CD8-positive, alpha-beta memory T cell (primary cell): Measurements from ENCODE around the gene B4GALT3. TPM values are rescaled to one million over a fixed set of nuclear protein-coding genes. Genes with fewer than 3 reads are reported as not detected.
A peak's percentile ranks its signal among the peaks of the same experiment; 100 is the strongest.

Source experiments
- CTCF ChIA-PET: fragments of 350-600 bp; sonication (Branson Sonifier 250); formaldehyde crosslinking; loops from one replicate; lab custom pipeline; 2021; ENCODE audit warnings: antibody characterized with exemption; lab: Charles Lee
- POLR2A ChIA-PET: fragments of 350-600 bp; sonication (Branson Sonifier 250); formaldehyde crosslinking; loops from one replicate; lab custom pipeline; 2021; ENCODE audit warnings: antibody characterized with exemption; lab: Charles Lee
- DNase-seq, 5 donors: peaks; one replicate each; pipeline versions ENCODE4 v3.0.0 to v3.0.0-alpha.2; 2020 to 2022; ENCODE audit warnings: mixed read lengths in 1 of 5
- H3K27ac ChIP-seq: one replicate; pipeline ENCODE4 v1.7.0; 2013; ENCODE audit warnings: low read depth, mild to moderate bottlenecking, low read length, moderate library complexity
- H3K27me3 ChIP-seq: 2 replicates; pipeline ENCODE4 v1.7.0; 2013; ENCODE audit warnings: low read length, mild to moderate bottlenecking; ENCODE audit not compliant: insufficient read depth, poor library complexity, severe bottlenecking
- H3K36me3 ChIP-seq: 2 replicates; pipeline ENCODE4 v1.7.0; 2013; ENCODE audit warnings: mild to moderate bottlenecking, low read length, moderate library complexity; ENCODE audit not compliant: insufficient read depth
- H3K4me1 ChIP-seq: 2 replicates; pipeline ENCODE4 v1.7.0; 2013; ENCODE audit warnings: mild to moderate bottlenecking, low read length, moderate library complexity; ENCODE audit not compliant: insufficient read depth
- H3K4me3 ChIP-seq: 2 replicates; pipeline ENCODE4 v1.7.0; 2013; ENCODE audit warnings: mild to moderate bottlenecking, low read length
- H3K9me3 ChIP-seq: 2 replicates; pipeline ENCODE4 v1.7.0; 2013; ENCODE audit warnings: mild to moderate bottlenecking, low read length
- H3K27ac Mint-ChIP-seq, 8 donors: one replicate each; pipeline ENCODE4 v1.8.0; 2020 to 2021; ENCODE audit warnings: mixed read lengths in 8 of 8, mild to moderate bottlenecking in 6 of 8, inconsistent platforms in 3 of 8, moderate library complexity in 3 of 8
- H3K27me3 Mint-ChIP-seq, 2 donors: one replicate each; pipeline ENCODE4 v1.8.0; 2020 to 2021; ENCODE audit warnings: mixed read lengths in 2 of 2, mild to moderate bottlenecking in 1 of 2, moderate library complexity in 1 of 2
- H3K36me3 Mint-ChIP-seq, 3 donors: one replicate each; pipeline ENCODE4 v1.8.0; 2020 to 2021; ENCODE audit warnings: mixed read lengths in 3 of 3, inconsistent platforms in 1 of 3, mild to moderate bottlenecking in 1 of 3
- H3K4me1 Mint-ChIP-seq, 3 donors: one replicate each; pipeline ENCODE4 v1.8.0; 2020 to 2021; ENCODE audit warnings: mixed read lengths in 3 of 3, inconsistent platforms in 1 of 3, mild to moderate bottlenecking in 1 of 3
- H3K4me3 Mint-ChIP-seq, 7 donors: one replicate each; pipeline ENCODE4 v1.8.0; 2020 to 2021; ENCODE audit warnings: mixed read lengths in 7 of 7, mild to moderate bottlenecking in 6 of 7, moderate library complexity in 4 of 7, inconsistent platforms in 2 of 7
- H3K9me3 Mint-ChIP-seq, 5 donors: one replicate each; pipeline ENCODE4 v1.8.0; 2020 to 2022; ENCODE audit warnings: mixed read lengths in 5 of 5, mild to moderate bottlenecking in 3 of 5, moderate library complexity in 2 of 5, inconsistent platforms in 1 of 5
- polyA plus RNA-seq: library from polyadenylated mRNA; unstranded; fragments of 300-500 nt; fragmentation: Illumina TruSeq; gene quantifications from one replicate; pipeline ENCODE4 v1.2.3, GENCODE V29; 2021
- total RNA-seq, 2 experiments: library from RNA; stranded (reverse); gene quantifications; one replicate each; pipeline ENCODE4 v1.2.3, GENCODE V29; 2021

The B4GALT3 gene
- total and polyA plus RNA-seq, 3 experiments from 2014 or later = 58.9 to 60.9 (median 59.4) TPM

DNA sequence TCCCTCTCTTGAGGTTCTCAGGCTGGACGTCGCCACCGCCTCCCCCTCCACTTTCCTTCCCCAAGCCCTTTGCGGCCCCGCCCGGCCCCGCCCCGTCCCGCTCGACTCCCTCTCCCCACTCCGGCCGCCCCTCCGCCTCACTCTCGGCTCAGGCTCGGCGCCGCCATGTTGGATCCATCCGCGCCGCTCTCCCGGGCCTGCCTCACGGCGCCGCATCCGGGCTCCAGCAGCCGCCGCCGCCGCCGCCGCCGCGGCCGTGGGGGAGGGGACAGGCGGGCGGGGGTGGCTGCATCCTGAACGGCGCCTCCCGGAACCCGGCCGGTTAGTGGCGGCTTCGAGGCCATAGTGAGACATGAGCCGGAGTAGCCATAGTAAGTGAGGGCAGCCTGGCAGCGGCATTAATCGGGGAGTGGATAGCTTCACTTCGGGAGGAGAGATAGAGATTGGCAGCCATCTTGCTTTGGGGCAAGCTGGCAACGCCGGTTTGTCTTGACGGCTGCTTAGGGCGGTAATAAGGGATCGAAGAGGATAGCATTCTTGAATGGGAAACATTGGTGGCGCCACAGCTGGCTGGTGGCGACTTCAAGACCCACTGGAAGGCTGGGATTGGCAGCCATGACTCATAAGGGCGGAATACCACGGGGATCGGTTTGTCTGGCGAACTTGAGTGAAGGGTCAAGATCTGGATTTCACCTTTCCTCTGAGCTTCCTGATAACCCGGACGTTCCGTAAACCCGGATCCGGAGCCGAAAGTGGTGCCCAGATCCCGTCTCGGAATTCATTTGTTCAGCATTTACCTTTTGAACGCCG, 44.7 kb downstream of the B4GALT3 start, which contains the start of gene DEDD:
Gene DEDD (minus strand): TSS at position 258 of the 810 bp plus-strand sequence. CDS start 8,205 bp downstream, outside the sequence.
- H3K4me3 ChIP-seq = peak within 1 kb of the TSS; percentile 98
- no peaks in the 10 kb centered on the region for H3K27me3 ChIP-seq
- peaks cover 11% of the 10 kb centered on the region for H3K36me3 ChIP-seq
- no peaks in the 10 kb centered on the region for H3K27me3 Mint-ChIP-seq
- H3K4me1 Mint-ChIP-seq = peaks cover 33 to 46% (median 44%) of the 10 kb centered on the region in 3 donors
- peaks cover 0 to 31% (median 0%) of the 10 kb centered on the region in 3 donors for H3K36me3 Mint-ChIP-seq
- CTCF ChIA-PET = interaction anchor here (0.8 to 3.3 kb wide), 14 partner anchors 11 to 93 kb away, joined by 3 to 9 read pairs (median 4); partner anchors contain the start of genes NIT1, PFDN2, PPOX and TOMM40L
- H3K27ac Mint-ChIP-seq = peak within 1 kb of the TSS in 4 of 8 donors; percentile 91 to 98 (median 96)
- H3K9me3 Mint-ChIP-seq = no peaks in the 10 kb centered on the region
- peak within 1 kb of the TSS; percentile 84 for H3K27ac ChIP-seq
- H3K4me3 Mint-ChIP-seq = no peak within 1 kb of the TSS
- H3K9me3 ChIP-seq = no peaks in the 10 kb centered on the region
- DNase-seq = peak; percentile 84 to 95 (median 91)
- POLR2A ChIA-PET = interaction anchor here (0.8 to 2.7 kb wide), 9 partner anchors 15 to 95 kb away, joined by 3 to 19 read pairs (median 5); partner anchors contain the start of genes NDUFS2, NIT1, PFDN2 and TOMM40L
- peaks cover 35% of the 10 kb centered on the region for H3K4me1 ChIP-seq

DNA sequence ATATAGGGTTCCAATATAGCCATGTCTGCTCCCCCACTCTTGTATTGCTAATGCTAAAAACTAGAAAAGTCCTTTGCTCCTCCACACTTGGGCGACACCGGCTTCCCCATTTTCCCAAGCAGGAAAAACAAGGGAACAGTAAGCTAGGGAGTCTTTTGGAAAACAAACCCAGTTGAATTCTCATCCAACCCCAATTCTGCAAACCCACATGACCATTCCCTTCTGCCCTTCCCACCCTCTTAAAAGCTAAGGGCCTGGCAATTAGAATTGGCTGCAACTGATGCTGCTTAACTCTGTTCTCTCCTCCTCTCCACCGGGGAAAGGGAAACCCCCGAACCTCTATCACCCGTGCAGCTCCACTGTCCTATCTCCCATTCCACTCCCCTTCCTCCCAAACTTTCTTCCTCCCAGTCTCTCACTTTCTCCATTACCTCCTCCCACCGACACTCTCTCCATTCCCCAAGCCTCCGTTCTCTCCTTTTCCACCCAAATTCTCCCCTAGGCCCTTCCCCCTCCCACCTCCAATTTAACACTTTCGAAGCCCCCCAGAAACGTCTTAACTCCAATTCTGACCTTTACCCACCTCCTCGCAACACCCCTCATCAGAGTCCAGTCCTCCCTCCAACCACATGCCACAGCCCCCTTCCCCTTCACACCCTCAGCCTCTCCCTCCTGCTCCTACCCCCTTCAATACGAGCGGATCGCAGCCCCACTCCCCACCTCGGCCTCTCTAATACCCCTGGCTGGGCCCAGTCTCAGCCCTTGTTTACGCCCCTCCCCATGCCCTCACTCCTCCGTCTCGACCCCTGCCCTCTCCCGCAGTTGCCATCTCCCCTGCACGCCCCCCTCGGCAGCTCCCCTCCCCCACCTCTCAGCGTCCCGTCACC, 45.5 kb downstream of the B4GALT3 start:
- Histone ChIP-seq H3K27me3 (no peaks in the 10 kb centered on the region), H3K27ac (peak overlapping the region; percentile 59), H3K9me3 (no peaks in the 10 kb centered on the region), H3K36me3 (peaks cover 13% of the 10 kb centered on the region), H3K4me3 (peak overlapping the region; percentile 98), H3K4me1 (peaks cover 40% of the 10 kb centered on the region)
- peak in 2 of 5 donors; percentile 12 to 35 for DNase-seq
- Mint-ChIP-seq H3K4me3 (no peak overlapping the region), H3K27ac (peak overlapping the region in 5 of 8 donors; percentile 80 to 98 (median 94)), H3K9me3 (no peaks in the 10 kb centered on the region), H3K27me3 (no peaks in the 10 kb centered on the region), H3K4me1 (peaks cover 40 to 54% (median 52%) of the 10 kb centered on the region in 3 donors), H3K36me3 (peaks cover 0 to 40% (median 1%) of the 10 kb centered on the region in 3 donors)
- ChIA-PET CTCF (interaction anchor here (0.9 to 3.3 kb wide), 10 partner anchors 9 to 94 kb away, joined by 3 to 9 read pairs (median 4); partner anchors contain the start of genes PPOX, TOMM40L and TSTD1), POLR2A (interaction anchor here (0.9 to 2.7 kb wide), 9 partner anchors 14 to 94 kb away, joined by 3 to 19 read pairs (median 5); partner anchors contain the start of genes NDUFS2, NIT1, PFDN2 and TOMM40L)

DNA sequence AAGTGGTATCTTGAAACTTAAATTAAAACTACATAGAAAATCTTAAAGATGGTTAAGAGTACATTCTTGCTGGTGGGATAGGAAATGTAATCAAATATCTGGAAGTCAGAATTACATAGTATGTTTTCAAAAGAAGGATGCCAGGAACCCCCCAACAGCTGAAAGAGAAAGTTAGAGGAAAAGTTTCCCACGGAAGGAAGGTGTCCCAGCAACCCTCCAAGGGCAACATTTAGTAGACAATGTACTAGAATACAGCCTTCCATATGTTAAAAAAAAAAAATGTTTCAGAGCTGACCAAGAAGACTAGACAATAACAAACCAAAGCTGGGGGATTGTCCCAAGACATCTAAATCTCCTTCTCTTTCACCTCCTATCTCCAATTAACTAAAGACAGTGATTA, 47.0 kb downstream of the B4GALT3 start:
- peaks cover 16% of the 10 kb centered on the region for H3K36me3 ChIP-seq
- peak overlapping the region in 5 of 8 donors; percentile 80 to 98 (median 91) for H3K27ac Mint-ChIP-seq
- no peaks in the 10 kb centered on the region for H3K9me3 Mint-ChIP-seq
- H3K4me3 Mint-ChIP-seq = peak overlapping the region in 1 of 7 donors; percentile 27
- H3K27ac ChIP-seq = no peak overlapping the region
- H3K4me1 Mint-ChIP-seq = peaks cover 47 to 62% (median 50%) of the 10 kb centered on the region in 3 donors
- no peaks in the 10 kb centered on the region for H3K27me3 Mint-ChIP-seq
- peaks cover 42% of the 10 kb centered on the region for H3K4me1 ChIP-seq
- ChIA-PET POLR2A (interaction anchor here (0.6 to 2.7 kb wide), 2 partner anchors 11 to 13 kb away, joined by 3 to 11 read pairs; partner anchors contain the start of genes NIT1 and PFDN2), CTCF (interaction anchor here (0.7 to 1.7 kb wide), 2 partner anchors 11 to 33 kb away, joined by 3 to 4 read pairs; no protein-coding TSS in a partner anchor)
- DNase-seq = no peak
- H3K36me3 Mint-ChIP-seq = peaks cover 0 to 50% (median 8%) of the 10 kb centered on the region in 3 donors
- H3K27me3 ChIP-seq = no peaks in the 10 kb centered on the region
- no peak overlapping the region for H3K4me3 ChIP-seq
- H3K9me3 ChIP-seq = no peaks in the 10 kb centered on the region

DNA sequence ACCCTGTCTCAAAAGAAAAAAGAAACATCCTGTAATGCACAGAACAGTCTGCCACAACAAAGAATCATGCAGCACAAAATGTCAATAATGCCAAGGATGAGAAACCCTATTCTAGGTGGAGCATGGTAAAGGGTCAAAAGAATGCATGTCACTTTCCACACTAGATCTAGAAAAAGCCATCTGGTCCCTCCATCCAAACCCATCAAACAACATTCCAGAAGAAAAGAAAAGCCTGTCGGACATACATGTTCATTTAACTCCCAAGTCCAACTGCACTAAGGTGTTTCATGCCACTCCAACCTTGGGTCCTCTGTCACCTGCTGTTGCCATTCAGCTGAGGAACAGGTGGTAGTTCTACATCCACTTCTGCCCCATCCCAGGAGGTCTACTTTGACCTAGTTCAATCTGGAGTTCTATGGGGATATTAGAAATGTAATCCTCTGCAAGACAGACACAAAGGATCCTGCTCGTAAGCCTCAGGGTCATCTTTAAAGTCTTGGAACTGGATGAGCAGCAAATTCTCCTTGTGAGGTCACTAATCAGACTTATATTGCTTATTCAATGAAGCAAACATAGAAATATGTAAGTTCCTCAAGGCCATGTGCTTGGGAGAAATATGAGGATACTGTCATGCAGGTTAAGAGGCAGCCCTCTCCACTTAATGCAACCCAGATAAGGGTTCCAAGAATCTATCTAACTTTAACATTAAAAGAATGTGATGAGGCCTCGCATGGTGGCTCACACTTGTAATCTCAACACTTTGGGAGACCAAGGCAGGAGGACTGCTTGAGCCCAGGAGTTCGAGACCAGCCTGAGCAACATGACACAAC, 48.5 kb downstream of the B4GALT3 start:
- H3K27ac Mint-ChIP-seq = peak overlapping the region in 5 of 8 donors; percentile 43 to 76 (median 58)
- no peaks in the 10 kb centered on the region for H3K27me3 Mint-ChIP-seq
- peaks cover 41% of the 10 kb centered on the region for H3K4me1 ChIP-seq
- H3K36me3 ChIP-seq = peaks cover 21% of the 10 kb centered on the region
- no peaks in the 10 kb centered on the region for H3K9me3 Mint-ChIP-seq
- peaks cover 44 to 58% (median 50%) of the 10 kb centered on the region in 3 donors for H3K4me1 Mint-ChIP-seq
- H3K9me3 ChIP-seq = no peaks in the 10 kb centered on the region
- peaks cover 0 to 63% (median 8%) of the 10 kb centered on the region in 3 donors for H3K36me3 Mint-ChIP-seq
- POLR2A ChIA-PET = interaction anchor here (1.0 kb wide), 1 partner anchor 61 kb away, joined by 3 read pairs; no protein-coding TSS in a partner anchor
- DNase-seq = no peak
- H3K27me3 ChIP-seq = no peaks in the 10 kb centered on the region
- H3K27ac ChIP-seq = no peak overlapping the region
- CTCF ChIA-PET = interaction anchor here (1.3 kb wide), 2 partner anchors 12 to 29 kb away, joined by 3 read pairs; no protein-coding TSS in a partner anchor
- H3K4me3 ChIP-seq = no peak overlapping the region
- peak overlapping the region in 1 of 7 donors; percentile 21 for H3K4me3 Mint-ChIP-seq

- ChIA-PET POLR2A (interaction anchor here (1.0 kb wide), 1 partner anchor 60 kb away, joined by 3 read pairs; no protein-coding TSS in a partner anchor), CTCF (interaction anchor here (0.7 to 1.3 kb wide), 3 partner anchors 13 to 31 kb away, joined by 3 read pairs; no protein-coding TSS in a partner anchor)
- peak overlapping the region in 7 of 8 donors; percentile 2 to 72 (median 62) for H3K27ac Mint-ChIP-seq
- H3K4me1 Mint-ChIP-seq = peaks cover 44 to 58% (median 50%) of the 10 kb centered on the region in 3 donors
- no peak overlapping the region for H3K4me3 Mint-ChIP-seq
- no peaks in the 10 kb centered on the region for H3K9me3 Mint-ChIP-seq
- no peaks in the 10 kb centered on the region for H3K27me3 Mint-ChIP-seq
- Histone ChIP-seq H3K4me1 (peaks cover 35% of the 10 kb centered on the region), H3K4me3 (no peak overlapping the region), H3K36me3 (peaks cover 26% of the 10 kb centered on the region), H3K27me3 (no peaks in the 10 kb centered on the region), H3K27ac (no peak overlapping the region), H3K9me3 (no peaks in the 10 kb centered on the region)
- DNase-seq = no peak
- peaks cover 0 to 74% (median 11%) of the 10 kb centered on the region in 3 donors for H3K36me3 Mint-ChIP-seq
Observed at GRCh38 chr1:161127649-161128048, 49.7 kb downstream of the B4GALT3 start.

- POLR2A ChIA-PET = no interaction called here
- peaks cover 37 to 44% (median 38%) of the 10 kb centered on the region in 3 donors for H3K4me1 Mint-ChIP-seq
Observed at GRCh38 chr1:161122967-161123366, 54.3 kb downstream of the B4GALT3 start.

More at GRCh38 chr1:161122967-161123366, 54.3 kb downstream of the B4GALT3 start:
- no peak for DNase-seq
- CTCF ChIA-PET = interaction anchor here (0.9 kb wide), 1 partner anchor 14 kb away, joined by 3 read pairs; no protein-coding TSS in a partner anchor
- no peak overlapping the region for H3K27ac ChIP-seq
- H3K27me3 ChIP-seq = no peaks in the 10 kb centered on the region
- Mint-ChIP-seq H3K36me3 (peaks cover 0 to 82% (median 13%) of the 10 kb centered on the region in 3 donors), H3K9me3 (no peaks in the 10 kb centered on the region), H3K4me3 (peak overlapping the region in 1 of 7 donors; percentile 63), H3K27me3 (no peaks in the 10 kb centered on the region), H3K27ac (peak overlapping the region in 4 of 8 donors; percentile 8 to 70 (median 47))
- no peaks in the 10 kb centered on the region for H3K9me3 ChIP-seq
- no peak overlapping the region for H3K4me3 ChIP-seq
- H3K36me3 ChIP-seq = peaks cover 37% of the 10 kb centered on the region
- peaks cover 34% of the 10 kb centered on the region for H3K4me1 ChIP-seq
